Measurements from ENCODE around the gene ZBTB40. TPM values are rescaled to one million over a fixed set of nuclear protein-coding genes. Genes with fewer than 3 reads are reported as not detected.

ZBTB40 gene
- total RNA-seq, 1 experiment from 2014 or later: 25.3 TPM

DNA sequence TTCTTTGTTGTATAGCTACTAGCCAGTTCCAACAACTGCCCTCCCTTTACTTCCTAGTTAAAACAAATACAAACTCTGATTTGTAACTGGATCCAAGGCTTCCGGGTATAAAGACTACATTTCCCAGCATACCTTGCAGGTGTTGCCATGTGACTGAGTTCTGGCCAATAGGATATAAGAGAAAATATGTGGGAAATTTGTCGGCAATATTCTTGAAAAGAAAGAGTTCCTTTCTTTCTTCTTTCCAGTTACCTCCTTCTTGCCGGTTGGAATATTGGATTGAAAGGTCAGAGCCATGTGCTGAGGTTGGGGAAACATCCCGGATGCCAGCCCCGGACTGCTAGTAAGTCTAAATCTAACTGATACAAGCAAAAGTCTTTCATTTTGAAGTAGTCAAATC is 23.0 kb upstream of the ZBTB40 start:
- POLR2A ChIA-PET (ENCODE audit: low non-redundant PET): no interaction called here
- CTCF ChIA-PET: no interaction called here
- H3K36me3 ChIP-seq (ENCODE audit: insufficient read depth, low read length, poor library complexity, severe bottlenecking): no peaks in the 10 kb centered on the region
- H3K27me3 ChIP-seq (replicated peaks; ENCODE audit: insufficient read depth, low read depth, low read length, poor library complexity): no peaks in the 10 kb centered on the region
- peak overlapping the region; percentile 42 for H3K4me3 ChIP-seq (ENCODE audit: low read depth, low read length, poor library complexity, severe bottlenecking)
- H3K4me1 ChIP-seq (ENCODE audit: insufficient read depth, low read length, poor library complexity, severe bottlenecking): no peaks in the 10 kb centered on the region
- intact Hi-C loops (cut with micrococcal nuclease; ENCODE audit: unreplicated experiment): loop anchor here (10.0 kb wide), 1 partner anchor 506 kb away; no protein-coding TSS in a partner anchor
- TF ChIP-seq, protein P1, sequence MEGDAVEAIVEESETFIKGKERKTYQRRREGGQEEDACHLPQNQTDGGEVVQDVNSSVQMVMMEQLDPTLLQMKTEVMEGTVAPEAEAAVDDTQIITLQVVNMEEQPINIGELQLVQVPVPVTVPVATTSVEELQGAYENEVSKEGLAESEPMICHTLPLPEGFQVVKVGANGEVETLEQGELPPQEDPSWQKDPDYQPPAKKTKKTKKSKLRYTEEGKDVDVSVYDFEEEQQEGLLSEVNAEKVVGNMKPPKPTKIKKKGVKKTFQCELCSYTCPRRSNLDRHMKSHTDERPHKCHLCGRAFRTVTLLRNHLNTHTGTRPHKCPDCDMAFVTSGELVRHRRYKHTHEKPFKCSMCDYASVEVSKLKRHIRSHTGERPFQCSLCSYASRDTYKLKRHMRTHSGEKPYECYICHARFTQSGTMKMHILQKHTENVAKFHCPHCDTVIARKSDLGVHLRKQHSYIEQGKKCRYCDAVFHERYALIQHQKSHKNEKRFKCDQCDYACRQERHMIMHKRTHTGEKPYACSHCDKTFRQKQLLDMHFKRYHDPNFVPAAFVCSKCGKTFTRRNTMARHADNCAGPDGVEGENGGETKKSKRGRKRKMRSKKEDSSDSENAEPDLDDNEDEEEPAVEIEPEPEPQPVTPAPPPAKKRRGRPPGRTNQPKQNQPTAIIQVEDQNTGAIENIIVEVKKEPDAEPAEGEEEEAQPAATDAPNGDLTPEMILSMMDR (conservative IDR thresholded peaks at IDR 0.05; ENCODE audit: low read depth, low read length): no peak
- TF ChIP-seq EZH2 (IDR thresholded peaks at IDR 0.05; ENCODE audit: borderline replicate concordance, low read depth, low read length, poor library complexity, severe bottlenecking): no peak
- H3K27ac ChIP-seq (ENCODE audit: low read depth, low read length, poor library complexity, severe bottlenecking): no peak overlapping the region
- BruUV-seq (replicated peaks): no TSS peak
- peak; percentile 77 for DNase-seq (ENCODE audit: low spot score)
- H3K9me3 ChIP-seq (ENCODE audit: low read depth, low read length, poor library complexity, severe bottlenecking): no peaks in the 10 kb centered on the region

DNA sequence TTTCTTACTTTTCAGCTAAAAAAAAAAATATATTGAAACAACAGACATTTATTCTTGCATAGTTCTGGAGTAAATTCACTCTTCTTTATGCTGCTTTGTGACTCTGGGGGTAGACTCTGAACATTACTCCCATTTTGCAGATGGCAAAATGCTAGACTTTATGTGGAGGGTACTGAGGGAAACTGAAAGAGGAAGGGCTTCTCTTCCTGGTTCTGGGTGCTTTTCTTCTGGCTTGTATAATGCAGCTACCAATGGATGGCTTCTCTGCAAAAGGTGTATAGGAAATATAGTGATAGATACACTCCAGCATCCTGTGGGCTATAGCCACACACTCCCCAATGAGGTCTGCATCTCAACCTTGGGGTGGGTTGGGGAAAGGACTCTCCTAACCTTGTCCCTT is 19.7 kb upstream of the ZBTB40 start:
- no peak overlapping the region for H3K27ac ChIP-seq (ENCODE audit: low read depth, low read length, poor library complexity, severe bottlenecking)
- ChIA-PET CTCF (no interaction called here), POLR2A (ENCODE audit: low non-redundant PET) (interaction anchor here (0.6 kb wide), 1 partner anchor 138 kb away, joined by 3 read pairs; no protein-coding TSS in a partner anchor)
- no peak for DNase-seq (ENCODE audit: low spot score)
- no peak overlapping the region for H3K4me3 ChIP-seq (ENCODE audit: low read depth, low read length, poor library complexity, severe bottlenecking)
- H3K36me3 ChIP-seq (ENCODE audit: insufficient read depth, low read length, poor library complexity, severe bottlenecking): no peaks in the 10 kb centered on the region
- H3K27me3 ChIP-seq (replicated peaks; ENCODE audit: insufficient read depth, low read depth, low read length, poor library complexity): no peaks in the 10 kb centered on the region
- H3K9me3 ChIP-seq (ENCODE audit: low read depth, low read length, poor library complexity, severe bottlenecking): no peaks in the 10 kb centered on the region
- H3K4me1 ChIP-seq (ENCODE audit: insufficient read depth, low read length, poor library complexity, severe bottlenecking): no peaks in the 10 kb centered on the region
- TF ChIP-seq, protein P1 (conservative IDR thresholded peaks at IDR 0.05; ENCODE audit: low read depth, low read length): no peak
- no peak for TF ChIP-seq EZH2 (IDR thresholded peaks at IDR 0.05; ENCODE audit: borderline replicate concordance, low read depth, low read length, poor library complexity, severe bottlenecking)
- no TSS peak for BruUV-seq (replicated peaks)
- intact Hi-C loops (cut with micrococcal nuclease; ENCODE audit: unreplicated experiment): no loop called here

DNA sequence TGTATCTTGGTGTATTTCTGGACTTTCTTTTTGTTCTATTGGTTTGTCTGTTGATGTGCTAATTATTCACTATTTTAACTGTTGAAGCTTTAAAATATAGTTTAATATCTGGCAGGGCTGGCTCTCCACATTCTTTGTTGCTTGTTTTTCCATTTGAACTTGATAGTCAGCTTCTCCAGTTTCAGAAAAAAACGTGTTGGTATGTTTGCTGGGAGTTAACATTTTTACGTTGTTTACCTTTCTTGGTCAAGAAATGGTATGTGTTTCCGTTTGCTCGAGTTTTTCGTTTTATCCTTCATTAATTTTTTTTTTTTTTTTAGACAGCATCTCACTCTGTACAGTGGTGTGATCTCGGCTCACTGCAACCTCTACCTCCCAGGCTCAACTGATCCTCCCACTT is 16.9 kb upstream of the ZBTB40 start:
- H3K27ac ChIP-seq (ENCODE audit: low read depth, low read length, poor library complexity, severe bottlenecking): no peak overlapping the region
- no peaks in the 10 kb centered on the region for H3K4me1 ChIP-seq (ENCODE audit: insufficient read depth, low read length, poor library complexity, severe bottlenecking)
- H3K9me3 ChIP-seq (ENCODE audit: low read depth, low read length, poor library complexity, severe bottlenecking): peaks cover 5% of the 10 kb centered on the region
- no TSS peak for BruUV-seq (replicated peaks)
- ChIA-PET POLR2A (ENCODE audit: low non-redundant PET) (no interaction called here), CTCF (no interaction called here)
- no peak overlapping the region for H3K4me3 ChIP-seq (ENCODE audit: low read depth, low read length, poor library complexity, severe bottlenecking)
- no peak for TF ChIP-seq EZH2 (IDR thresholded peaks at IDR 0.05; ENCODE audit: borderline replicate concordance, low read depth, low read length, poor library complexity, severe bottlenecking)
- TF ChIP-seq, protein P1 (conservative IDR thresholded peaks at IDR 0.05; ENCODE audit: low read depth, low read length): no peak
- no peak for DNase-seq (ENCODE audit: low spot score)
- no peaks in the 10 kb centered on the region for H3K36me3 ChIP-seq (ENCODE audit: insufficient read depth, low read length, poor library complexity, severe bottlenecking)
- no peaks in the 10 kb centered on the region for H3K27me3 ChIP-seq (replicated peaks; ENCODE audit: insufficient read depth, low read depth, low read length, poor library complexity)
- intact Hi-C loops (cut with micrococcal nuclease; ENCODE audit: unreplicated experiment): no loop called here
